ENCODE results near the gene RPS6KA2.
A peak's percentile ranks its signal among the peaks of the same experiment; 100 is the strongest.

The RPS6KA2 gene

GRCh38 chr6:166589337-166589731, 37.7 kb downstream of the RPS6KA2 start:
- H3K4me3 ChIP-seq (ENCODE audit: low read depth, low read length) = no peak overlapping the region; the same call in 1 of the 2 replicates
- DNase-seq (ENCODE audit: low read depth) = no peak
- no peak for TF ChIP-seq CTCF (IDR thresholded peaks at IDR 0.05; ENCODE audit: low read depth, low read length, missing control alignments)

GRCh38 chr6:166588691-166589336, 38.2 kb downstream of the RPS6KA2 start:
- no peak overlapping the region; the same call in 1 of the 2 replicates for H3K4me3 ChIP-seq (ENCODE audit: low read depth, low read length)
- DNase-seq (ENCODE audit: low read depth) = no peak
- TF ChIP-seq CTCF (IDR thresholded peaks at IDR 0.05; ENCODE audit: low read depth, low read length, missing control alignments) = no peak

GRCh38 chr6:166587631-166588413, 39.2 kb downstream of the RPS6KA2 start:
- DNase-seq (ENCODE audit: low read depth) = peak; percentile 70
- TF ChIP-seq CTCF (IDR thresholded peaks at IDR 0.05; ENCODE audit: low read depth, low read length, missing control alignments) = no peak
- no peak overlapping the region; the same call in 1 of the 2 replicates for H3K4me3 ChIP-seq (ENCODE audit: low read depth, low read length)

GRCh38 chr6:166586424-166587156, 40.5 kb downstream of the RPS6KA2 start, which contains the start of gene RAMACL:
TSS of gene RAMACL (minus strand) at chr6:166586678. CDS start at chr6:166586477, 201 bp downstream.
- no peak within 1 kb of the TSS; the same call in 1 of the 2 replicates for H3K4me3 ChIP-seq (ENCODE audit: low read depth, low read length)
- TF ChIP-seq CTCF (IDR thresholded peaks at IDR 0.05; ENCODE audit: low read depth, low read length, missing control alignments) = no peak
- DNase-seq (ENCODE audit: low read depth) = peak; percentile 75

GRCh38 chr6:166584853-166585429, 42.1 kb downstream of the RPS6KA2 start:
- TF ChIP-seq CTCF (IDR thresholded peaks at IDR 0.05; ENCODE audit: low read depth, low read length, missing control alignments) = no peak
- DNase-seq (ENCODE audit: low read depth) = no peak
- H3K4me3 ChIP-seq (ENCODE audit: low read depth, low read length) = no peak overlapping the region

- DNase-seq (ENCODE audit: low read depth) = no peak
- no peak for TF ChIP-seq CTCF (IDR thresholded peaks at IDR 0.05; ENCODE audit: low read depth, low read length, missing control alignments)
- H3K4me3 ChIP-seq (ENCODE audit: low read depth, low read length) = no peak overlapping the region
Observed at GRCh38 chr6:166584155-166584554, 42.9 kb downstream of the RPS6KA2 start.

Measured in GM12864 (cell line).